Hindlimb muscle (tissue), 1 donor: ENCODE data around the gene UQCR11. TPM values are rescaled to one million over a fixed set of nuclear protein-coding genes. Genes with fewer than 3 reads are reported as not detected.

Experiments
- DNase-seq: peaks from one replicate; pipeline ENCODE4 v3.0.0-alpha.2; 2013
- polyA plus RNA-seq: library from polyadenylated mRNA; unstranded; fragments of 120-200 nt; gene quantifications from one replicate; pipeline ENCODE4 v1.2.1, GENCODE V29; 2013; ENCODE audit not compliant: insufficient read length

Gene UQCR11
- polyA plus RNA-seq, 1 donor: 137 TPM

DNA sequence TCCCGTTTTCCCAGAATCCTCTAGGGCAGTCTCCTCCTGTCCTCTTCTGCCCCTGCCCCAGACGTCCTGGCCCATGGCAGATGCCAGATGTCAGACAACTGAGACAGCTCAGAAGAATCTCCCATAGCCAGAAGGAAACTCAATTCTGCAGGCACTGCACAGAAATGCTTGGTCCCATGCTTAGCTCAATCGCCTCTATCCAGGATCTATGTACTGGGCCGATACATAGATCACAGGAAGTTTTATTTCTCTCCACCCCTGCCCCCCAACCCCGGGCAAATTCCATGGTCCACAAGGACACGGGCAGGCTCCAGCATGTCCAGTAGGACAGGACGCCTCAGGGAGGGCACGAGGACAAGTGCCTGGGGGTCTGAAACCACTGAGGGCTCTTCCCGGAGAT, 17.4 kb downstream of the UQCR11 start:
- no peak for DNase-seq

DNA sequence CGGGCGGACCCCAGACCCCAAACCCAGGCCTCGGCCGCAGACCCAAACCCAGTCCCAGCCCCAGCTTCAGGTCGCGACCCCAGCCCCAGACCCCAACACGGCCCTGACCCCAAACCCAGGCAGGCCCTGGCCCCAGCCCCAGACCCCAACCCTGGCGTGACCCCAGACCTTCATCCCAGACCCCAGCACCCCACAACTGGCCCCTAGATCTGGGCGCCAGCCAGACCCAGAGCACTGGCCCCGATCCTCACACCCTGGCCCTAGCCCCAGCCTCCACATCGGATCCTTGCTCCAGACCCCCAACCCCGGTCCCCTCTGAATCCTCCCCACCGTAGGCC, 20.1 kb downstream of the UQCR11 start:
- no peak for DNase-seq

DNA sequence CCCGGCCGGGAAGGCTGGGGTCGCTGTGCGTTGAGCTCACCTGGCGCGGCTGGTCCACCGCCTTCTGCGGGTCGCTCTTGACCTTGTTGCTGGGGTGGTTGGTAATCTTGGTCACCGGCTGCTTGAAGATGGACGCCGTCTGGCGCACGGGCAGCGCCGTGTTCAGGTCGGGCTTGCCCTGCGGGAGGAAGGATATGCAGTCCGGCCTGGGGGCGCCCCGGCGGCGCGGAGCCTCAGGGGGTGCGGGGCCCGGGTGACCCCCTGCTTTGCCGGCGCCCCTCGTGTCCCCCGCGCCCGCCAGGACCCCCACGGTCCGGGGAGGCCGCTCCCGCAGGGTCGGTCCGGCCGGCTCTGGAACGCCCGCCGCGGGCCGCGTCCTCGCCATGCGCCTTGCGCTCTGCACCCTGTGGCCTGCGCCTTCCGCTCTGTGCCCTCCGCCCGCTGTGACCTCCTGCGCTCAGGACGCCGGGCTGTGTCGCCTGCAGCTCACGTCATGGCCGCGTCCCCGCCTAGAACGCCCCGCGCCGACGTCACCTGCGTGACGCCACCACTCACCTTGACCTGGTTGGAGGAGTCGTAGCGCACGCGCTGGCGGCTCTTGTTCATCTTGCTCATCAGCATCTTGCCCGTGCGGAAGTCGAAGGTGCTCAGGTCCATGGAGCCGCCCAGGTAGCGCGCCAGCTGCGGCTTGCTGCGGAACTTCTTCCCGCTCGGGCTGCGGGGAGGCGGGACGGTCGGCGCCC, 20.6 kb downstream of the UQCR11 start:
- DNase-seq: no peak

DNA sequence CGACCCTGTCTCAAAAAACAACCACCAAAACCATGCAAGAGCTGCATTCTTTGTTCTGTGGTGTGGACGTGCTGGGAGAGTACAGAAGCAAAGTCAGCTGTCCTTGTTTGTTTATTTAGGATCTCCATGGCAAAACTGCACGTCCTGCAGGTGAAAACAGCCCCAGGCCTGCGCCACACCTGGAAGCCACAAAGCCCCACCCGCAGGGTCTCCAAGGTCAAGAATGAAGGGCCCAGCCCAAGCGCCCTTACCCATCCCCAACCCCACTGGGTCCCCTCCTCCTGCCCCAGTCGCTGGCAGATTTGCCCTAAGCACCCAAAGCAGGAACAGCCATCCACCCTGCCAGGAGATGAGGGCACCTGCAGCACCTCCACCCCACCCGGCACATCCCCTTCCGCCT, 23.1 kb downstream of the UQCR11 start:
- DNase-seq: no peak

DNA sequence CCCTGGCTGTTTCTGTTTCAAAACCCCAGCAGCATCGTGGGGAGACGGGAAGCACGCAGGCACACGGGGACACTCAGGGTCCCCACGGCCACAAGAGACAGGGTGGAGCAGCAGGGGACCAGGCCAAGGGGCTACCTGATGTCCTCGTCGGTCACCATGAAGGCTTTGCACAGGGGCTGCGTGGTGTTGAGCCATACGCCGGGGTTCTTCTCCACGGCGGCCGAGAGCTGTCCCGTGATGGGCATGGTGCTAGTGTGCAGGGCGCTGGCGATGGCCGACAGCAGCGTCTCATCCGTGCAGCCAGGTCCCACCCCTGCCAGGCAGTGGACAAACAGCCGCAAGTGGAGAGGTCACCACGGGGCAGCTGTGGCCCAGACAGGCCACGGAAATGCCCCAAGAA, 24.3 kb downstream of the UQCR11 start:
- DNase-seq: no peak

DNA sequence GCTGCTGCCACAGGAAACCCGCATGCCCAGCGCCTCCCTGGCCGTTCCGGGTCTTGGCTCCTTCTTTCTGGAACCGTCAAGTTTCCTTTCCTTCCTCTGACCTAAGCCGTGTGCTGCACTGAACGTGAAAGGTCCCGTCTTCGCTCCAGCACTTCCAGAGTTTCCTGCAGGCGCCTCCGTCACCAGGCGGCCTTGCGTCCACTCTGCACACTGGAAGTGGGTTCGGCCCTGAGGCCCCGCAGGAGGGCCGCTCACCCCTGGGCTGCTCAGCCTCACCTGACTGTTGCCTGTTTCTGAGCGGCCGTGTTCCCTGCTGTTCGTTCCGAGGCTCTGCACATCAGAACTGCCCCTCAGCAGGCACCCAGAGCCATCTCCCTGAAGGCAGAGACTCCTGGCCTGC, 24.9 kb downstream of the UQCR11 start:
- DNase-seq: no peak

DNA sequence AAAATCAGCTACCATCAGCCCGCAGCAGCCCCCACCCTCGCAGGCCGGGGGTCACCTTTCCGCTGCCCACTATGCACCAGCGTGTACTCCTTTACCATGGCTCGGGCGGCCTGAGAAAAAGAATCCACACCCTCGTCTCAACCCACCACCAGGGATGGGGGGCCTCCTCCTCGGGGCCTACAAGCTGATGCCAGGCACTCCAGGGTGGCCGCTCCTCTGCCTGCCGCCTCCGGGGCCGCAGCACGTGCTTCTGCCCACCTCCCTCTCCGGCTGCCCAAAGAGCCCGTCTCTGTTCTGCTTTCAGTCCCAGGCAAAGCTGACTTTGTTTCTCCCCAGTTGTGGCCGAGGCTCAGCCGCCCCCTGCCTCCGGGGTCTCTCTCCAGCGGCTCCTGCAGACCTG, 26.0 kb downstream of the UQCR11 start:
- no peak for DNase-seq

DNA sequence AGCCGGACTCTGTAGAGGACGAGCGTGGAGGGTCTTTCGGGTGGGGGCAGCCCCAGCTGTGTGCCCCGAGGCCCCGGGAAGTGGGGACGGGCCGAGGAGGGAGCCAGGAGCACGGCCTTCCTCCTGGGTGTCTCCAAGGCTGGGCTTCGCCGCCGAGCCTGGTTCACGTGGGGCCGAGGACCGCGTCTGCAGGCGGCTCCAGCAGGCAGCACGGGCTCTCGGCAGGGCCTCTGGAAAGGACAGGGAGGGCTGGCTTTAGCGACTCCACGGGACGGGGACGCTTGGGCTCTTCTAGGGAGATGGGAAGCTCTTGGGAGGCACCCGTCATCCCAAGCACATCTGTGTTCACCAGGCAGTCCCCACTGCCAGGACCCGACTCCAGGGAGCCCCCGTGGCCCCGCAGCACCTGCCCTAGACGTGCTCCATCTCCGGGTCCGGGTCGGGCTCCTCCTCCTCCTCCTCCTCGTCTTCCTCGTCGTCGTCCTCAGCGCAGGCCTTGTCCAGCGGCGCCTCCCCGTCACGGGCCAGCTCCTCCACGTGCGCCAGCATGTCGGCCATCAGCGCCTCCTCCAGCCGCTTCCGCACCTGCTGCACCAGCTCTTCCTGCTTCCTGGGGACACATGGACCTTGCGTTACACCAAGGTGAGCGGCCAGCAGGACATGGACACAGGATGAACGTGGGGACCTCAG, 27.2 kb downstream of the UQCR11 start:
- DNase-seq: no peak

DNA sequence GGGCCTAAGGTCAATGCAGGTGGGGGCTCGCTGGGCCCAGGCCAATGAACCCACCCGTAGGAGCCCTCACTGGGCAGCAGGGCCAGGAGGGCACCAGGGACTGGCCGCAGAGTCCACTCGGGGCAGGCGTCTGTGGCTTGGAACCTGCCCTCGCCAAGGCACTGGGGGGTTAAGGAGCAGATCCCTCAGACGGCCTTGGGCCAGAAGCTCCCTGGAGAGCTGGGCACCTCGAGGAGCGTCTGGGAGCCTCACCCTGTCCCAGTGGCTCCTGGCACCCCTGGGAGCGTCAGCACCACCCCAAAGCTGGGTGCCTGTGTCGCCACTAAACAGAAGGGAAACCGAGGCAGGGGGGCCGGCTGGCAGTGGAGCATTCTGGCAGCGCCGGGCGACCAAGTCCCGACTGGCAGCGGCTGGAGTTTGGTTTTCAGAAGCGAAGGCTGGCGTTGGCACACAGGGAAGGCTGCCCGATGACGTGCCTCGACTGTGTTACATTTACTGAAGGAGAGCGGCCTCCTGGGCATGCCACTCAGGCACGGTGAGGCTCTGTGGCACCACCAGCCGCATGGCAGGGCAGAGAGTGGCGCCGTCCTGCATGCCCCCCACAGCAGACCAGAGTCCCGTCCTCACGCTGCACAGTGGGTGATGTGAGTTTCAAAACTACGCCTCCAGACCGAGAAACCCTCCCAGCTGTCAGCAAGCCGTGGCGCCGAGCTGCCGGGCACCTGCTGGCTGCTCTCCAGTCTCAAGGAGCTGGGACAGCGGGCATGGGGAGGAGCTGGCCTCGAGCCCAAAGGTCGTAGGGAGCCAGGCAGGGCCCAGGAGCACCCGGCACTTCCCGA, 28.0 kb downstream of the UQCR11 start:
- no peak for DNase-seq

DNA sequence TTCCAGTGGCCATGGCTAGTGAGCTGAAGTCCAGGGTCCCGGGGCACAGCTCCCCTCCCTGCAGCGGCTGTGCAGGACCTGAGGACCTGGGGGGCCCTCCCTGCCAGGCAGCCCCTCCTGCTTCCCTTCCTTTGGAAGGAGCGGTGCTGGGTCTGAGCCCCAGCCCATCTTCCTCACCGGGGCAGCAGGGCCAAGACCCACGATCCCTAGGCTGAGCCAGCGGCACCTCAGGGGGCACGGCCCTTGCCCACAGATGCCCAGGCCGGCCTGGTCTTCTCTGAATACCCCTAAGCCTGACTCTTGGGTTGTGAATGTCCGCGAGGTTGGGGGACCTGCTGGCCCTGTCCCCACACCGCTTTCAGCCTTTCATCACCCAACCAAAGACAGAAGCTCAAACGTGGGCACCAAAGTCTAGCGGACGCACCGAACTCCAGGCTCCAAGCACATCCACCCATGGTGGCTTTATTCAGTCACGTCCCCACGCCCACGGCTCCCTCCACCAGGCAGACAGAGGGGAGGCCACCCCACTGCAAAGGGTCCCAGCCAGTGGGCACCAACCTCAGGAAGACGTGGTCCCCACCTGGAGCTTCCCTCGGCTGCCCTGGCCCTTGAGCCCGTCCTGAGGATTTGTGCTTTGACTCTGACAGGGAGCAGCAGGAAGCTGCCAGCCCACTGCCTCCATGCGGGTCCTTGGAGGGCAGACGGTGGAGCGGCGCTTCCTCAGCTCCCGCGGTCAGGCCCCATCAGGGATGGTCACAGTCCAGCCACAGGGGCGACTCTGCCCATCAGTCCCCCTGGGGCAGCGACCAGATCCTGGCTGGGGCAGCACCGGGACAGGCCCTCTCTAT, 28.8 kb downstream of the UQCR11 start:
- no peak for DNase-seq

DNA sequence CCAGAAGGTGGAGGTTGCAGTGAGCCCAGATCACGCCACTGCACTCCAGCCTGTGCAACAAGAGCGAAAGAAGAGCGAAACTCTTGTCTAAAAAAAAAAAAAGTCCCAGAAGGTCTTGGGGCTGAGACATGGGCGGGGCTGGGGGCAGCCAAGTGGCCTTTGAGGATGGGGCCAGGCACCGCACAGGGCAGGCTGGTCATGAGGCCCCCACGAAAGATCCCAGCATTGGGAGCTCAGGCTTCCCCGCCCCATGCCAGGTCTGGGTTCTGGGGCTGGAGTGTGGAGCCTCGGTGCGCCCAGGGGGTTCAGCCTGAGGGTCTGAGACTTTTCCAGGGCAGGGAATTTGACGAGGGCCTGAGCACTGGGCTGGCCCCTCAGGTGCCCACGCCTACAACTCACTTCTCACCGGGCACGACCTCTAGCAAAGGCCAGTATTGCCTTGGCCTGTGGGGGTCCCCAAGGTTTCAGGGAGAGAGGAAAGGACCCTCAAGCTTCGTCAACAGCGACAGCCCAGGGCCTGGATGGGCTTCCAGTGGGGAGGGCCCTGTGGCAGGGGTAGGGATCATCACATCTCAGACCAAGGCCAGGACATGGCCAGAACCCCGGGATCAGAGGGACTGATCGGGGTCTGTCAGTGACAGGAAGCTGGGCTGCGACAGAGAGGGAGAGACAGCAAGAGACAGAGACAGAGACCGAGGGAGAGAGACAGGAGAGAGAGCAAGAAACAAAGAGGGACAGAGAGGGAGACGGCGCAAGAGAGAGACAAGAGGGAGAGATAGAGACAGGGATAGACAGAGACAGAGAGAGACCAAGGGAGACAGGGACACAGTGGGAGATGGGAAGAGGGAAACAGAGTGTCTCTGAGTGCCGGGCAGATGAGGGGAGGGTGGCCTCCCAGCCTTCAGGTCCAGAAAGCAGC, 29.7 kb downstream of the UQCR11 start:
- DNase-seq: no peak

DNA sequence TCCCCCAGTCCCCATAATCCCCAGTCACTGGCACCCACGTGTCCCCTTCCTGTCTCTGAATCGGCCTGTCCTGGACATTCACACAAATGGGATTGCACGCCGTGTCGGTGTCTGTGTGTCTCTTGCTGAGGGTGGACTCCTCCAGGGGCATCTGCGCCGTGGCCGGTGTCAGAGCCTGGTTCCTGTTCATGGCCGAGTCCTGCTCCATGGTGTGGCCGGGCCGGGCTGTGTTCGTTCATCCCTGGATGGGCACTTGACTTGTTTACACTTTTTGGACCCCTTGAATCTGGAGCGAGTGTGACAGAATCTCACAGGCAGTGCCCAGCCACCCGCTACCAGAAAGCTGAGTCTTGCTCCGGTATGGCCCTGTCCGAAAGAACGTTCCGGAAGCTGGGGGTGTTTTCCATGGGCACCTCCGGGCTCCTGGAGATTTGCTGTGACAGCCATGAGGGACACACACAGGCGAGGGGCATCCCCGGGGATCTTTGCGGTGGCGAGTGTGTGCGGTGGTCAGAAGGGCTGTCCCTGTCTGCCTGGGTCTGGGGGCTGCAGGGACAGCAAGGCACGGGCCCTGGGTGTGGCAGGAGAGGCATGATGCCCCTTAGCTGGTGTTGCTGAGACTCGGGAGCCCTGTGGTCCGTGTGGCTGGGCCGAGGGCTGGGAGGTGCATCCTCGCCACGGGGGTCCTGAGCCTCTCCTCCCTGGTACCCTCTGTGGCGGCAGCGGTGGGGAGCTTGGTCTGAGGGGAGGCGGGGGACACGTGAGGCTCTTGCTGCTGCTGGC, 30.7 kb downstream of the UQCR11 start:
- no peak for DNase-seq

DNA sequence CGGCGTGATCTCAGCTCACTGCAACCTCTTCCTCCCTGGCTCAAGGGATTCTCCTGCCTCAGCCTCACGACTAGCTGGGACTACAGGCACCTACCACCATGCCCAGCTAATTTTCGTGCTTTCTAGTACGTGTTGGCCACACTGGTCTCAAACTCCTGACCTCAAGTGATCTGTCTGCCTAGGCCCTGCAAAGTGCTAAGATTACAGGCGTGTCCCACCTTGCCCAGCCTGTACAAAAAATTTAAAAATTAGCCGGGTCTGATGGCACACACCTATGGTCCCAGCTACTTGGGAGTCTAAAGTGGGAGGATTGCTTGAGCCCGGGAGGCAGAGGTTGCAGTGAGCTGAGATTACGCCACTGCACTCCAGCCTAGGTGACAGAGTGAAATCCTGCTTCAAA, 32.5 kb downstream of the UQCR11 start:
- DNase-seq: no peak

DNA sequence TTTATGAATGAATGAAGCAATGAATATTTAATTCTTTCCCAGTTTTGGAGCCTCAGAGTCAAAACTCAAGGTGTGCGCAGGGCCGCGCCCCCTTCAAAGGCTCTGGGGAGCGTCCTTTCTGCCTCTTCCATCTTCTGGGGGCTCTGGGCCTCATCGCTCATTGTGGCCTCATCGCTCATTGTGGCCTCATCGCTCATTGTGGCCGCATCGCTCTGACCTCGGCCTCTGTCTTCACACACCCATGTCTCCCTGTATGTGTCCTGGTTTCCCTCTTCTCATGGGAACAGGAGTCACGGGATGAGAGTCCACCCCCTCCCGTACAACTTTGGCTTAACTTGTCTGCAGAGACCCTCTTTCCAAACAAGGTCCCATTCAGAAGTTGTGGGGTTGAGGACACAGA, 33.9 kb downstream of the UQCR11 start:
- no peak for DNase-seq

DNA sequence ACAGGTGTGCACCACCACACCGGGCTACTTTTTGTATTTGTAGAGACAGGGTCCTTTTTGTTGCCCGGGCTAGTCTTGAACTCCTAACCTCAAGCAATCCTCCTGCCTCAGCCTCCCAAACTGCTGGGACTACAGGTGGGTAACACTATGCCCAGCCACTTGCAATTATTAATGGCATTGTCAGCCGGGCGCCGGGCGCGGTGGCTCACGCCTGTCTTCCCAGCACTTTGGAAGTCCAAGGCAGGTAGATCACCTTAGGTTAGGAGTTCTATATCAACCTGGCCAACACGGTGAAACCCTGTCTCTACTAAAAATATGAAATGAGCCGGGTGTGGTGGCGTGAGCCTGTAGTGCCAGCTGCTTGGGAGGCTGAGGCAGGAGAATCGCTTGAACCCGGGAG, 34.4 kb downstream of the UQCR11 start:
- DNase-seq: no peak

DNA sequence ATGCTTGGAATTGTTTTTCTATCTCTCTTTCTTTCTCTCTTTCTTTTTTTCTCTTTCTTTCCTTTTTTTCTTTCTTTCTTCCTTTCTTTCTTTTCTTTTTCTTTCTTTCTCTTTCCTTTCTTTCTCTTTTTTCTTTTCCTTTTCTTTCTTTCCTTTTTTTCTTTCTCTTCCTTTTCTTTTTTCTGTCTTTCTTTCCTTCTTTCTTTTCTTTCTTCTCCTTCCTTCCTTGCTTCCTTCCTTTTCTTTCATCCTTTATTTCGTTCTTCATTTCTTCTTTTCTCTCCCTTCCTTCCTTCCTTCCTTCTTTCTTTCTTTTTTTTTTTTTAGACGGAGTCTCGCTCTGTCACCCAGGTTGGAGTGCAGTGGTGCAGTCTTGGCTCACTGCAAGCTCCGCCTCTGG, 35.3 kb downstream of the UQCR11 start:
- DNase-seq: no peak

DNA sequence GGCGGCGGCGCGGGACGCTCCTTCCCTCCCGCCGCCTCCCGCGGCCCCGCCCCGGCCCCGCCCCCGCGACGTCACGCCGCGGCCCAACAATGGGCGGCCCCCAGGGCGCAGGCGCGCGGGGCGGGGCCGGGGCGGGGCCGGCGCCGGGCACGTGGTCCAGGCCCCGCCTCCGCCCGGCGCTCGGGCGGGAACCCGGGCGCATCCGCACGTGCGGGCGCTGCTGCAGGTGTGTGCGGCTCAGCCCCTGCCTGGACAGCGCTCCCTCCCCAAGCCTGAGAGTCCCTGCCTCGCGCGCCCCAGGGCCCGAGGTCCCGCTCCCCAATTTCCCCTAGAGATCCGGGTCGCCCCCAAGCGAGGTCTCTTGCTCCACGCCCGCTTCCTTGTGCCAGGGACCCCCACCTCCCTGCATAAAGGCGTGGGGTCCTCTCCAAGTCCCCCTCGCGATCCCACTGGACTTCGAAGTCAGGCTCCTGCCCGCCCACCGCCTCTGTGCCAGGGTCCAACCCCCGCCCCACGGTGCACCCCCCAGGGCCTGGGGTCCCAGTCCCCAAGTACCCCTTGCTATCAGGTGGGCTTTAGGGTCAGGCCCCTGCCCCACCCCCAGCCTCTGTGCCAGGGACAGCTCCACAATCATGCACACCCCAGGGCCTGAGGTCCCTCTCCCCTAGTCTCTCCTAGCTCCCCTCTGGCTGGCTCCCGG, 36.8 kb downstream of the UQCR11 start, which contains the start of gene MEX3D:
Gene MEX3D, minus strand, starts transcription at position 6 of the 700 bp plus-strand sequence. CDS start 267 bp downstream, outside the sequence.
- peak; percentile 81 for DNase-seq

DNA sequence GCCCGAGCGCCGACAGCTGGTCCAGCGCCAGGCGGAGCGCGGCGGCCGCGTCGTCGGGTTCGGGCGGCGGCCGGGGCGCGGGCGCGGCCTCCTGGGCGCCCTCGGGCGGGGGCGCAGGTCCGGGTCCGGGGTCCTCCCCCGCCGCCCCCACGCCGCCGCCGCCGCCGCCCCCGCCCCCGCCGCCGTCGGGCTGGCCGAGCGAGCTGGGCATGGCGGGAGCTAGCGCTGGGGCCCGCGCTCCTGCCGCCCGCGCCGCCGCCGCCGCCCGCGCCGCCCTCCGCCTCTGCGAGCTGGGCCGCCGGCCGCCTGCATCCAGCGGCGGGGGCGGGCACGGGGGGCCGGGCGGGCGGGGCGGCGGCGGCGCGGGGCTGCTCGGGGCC, 37.4 kb downstream of the UQCR11 start:
- DNase-seq: no peak

DNA sequence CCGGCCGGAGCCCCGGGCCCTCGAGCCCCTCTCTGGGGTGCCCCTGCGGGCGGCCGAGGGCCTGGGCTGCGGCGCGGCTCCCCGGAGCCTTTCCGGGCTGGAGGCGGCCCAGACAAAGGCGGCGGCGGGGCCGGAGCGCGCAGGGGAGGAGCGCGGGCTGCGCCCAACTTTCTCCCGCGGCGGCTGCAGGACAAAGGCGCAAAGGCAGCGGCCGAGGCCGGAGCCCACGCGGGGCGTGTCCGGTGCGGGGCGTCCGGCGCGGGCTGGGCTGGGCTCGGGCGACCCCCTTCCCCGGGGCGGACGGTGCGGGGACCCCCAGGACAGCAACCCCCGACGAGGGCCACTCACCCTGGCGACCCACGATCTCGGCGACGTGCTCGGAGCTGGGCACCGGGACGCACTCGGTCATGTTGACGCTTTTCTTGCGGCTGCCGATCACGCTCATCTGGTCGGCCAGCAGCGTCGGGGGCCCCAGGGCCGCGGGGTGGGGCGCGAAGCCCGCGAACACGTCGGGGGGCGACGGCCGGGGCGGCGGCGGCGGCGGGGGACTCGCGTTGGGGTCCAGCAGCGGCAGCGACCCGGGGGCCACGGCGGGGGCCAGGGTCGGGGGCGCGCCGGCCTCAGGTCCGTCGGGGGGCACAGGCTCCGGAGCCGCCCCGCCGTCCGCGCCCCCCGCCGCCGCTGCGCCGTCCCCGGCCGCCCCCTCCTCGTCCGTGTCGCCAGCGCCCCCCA, 38.0 kb downstream of the UQCR11 start:
- DNase-seq: peak; percentile 59
